ENCODE measurements around the gene LRRC74B. TPM values are rescaled to one million over a fixed set of nuclear protein-coding genes. Genes with fewer than 3 reads are reported as not detected.
A peak's percentile ranks its signal among the peaks of the same experiment; 100 is the strongest.
"Not testable (repeated sequence)": the region's sequence is repeated elsewhere in the genome, so short reads cannot be mapped to it uniquely, and the experiment has no call there.

LRRC74B gene
- total RNA-seq, 2 experiments from 2014 or later: not detected

GRCh38 chr22:21043860-21044535, 1.7 kb upstream of the LRRC74B start:
- no peak overlapping the region for H3K4me3 Mint-ChIP-seq
- no peaks in the 10 kb centered on the region for H3K9me3 Mint-ChIP-seq
- DNase-seq: no peak
- CTCF ChIA-PET: no interaction called here
- peaks cover 18% of the 10 kb centered on the region for H3K4me1 Mint-ChIP-seq (ENCODE audit: low read depth)
- no peaks in the 10 kb centered on the region for H3K36me3 Mint-ChIP-seq (ENCODE audit: low read depth)
- peaks cover 15% of the 10 kb centered on the region for H3K27me3 Mint-ChIP-seq (ENCODE audit: low read depth)
- intact Hi-C loops (cut with micrococcal nuclease): no loop called here
- H3K27ac Mint-ChIP-seq: no peak overlapping the region

- peak overlapping the region; percentile 53 for H3K4me3 Mint-ChIP-seq
- CTCF ChIA-PET: interaction anchor here (0.6 kb wide), 1 partner anchor 25 kb away, joined by 3 read pairs; no protein-coding TSS in a partner anchor
- DNase-seq: no peak
- peaks cover 12% of the 10 kb centered on the region for H3K27me3 Mint-ChIP-seq (ENCODE audit: low read depth)
- H3K36me3 Mint-ChIP-seq (ENCODE audit: low read depth): no peaks in the 10 kb centered on the region
- no peak overlapping the region for H3K27ac Mint-ChIP-seq
- intact Hi-C loops (cut with micrococcal nuclease): no loop called here
- peaks cover 18% of the 10 kb centered on the region for H3K4me1 Mint-ChIP-seq (ENCODE audit: low read depth)
- H3K9me3 Mint-ChIP-seq: no peaks in the 10 kb centered on the region
Measured at GRCh38 chr22:21044931-21045584, 688 bp upstream of the LRRC74B start.

GRCh38 chr22:21047035-21047661, 1.4 kb downstream of the LRRC74B start:
- CTCF ChIA-PET: interaction anchor here (0.6 kb wide), 1 partner anchor 307 kb away, joined by 3 read pairs; no protein-coding TSS in a partner anchor
- no peak overlapping the region for H3K4me3 Mint-ChIP-seq
- H3K9me3 Mint-ChIP-seq: no peaks in the 10 kb centered on the region
- H3K4me1 Mint-ChIP-seq (ENCODE audit: low read depth): peaks cover 18% of the 10 kb centered on the region
- no peaks in the 10 kb centered on the region for H3K36me3 Mint-ChIP-seq (ENCODE audit: low read depth)
- intact Hi-C loops (cut with micrococcal nuclease): no loop called here
- no peak for DNase-seq
- H3K27me3 Mint-ChIP-seq (ENCODE audit: low read depth): peaks cover 12% of the 10 kb centered on the region
- H3K27ac Mint-ChIP-seq: no peak overlapping the region

GRCh38 chr22:21047730-21048129, 2.0 kb downstream of the LRRC74B start:
- Mint-ChIP-seq H3K4me3 (no peak overlapping the region), H3K27ac (no peak overlapping the region), H3K4me1 (ENCODE audit: low read depth) (peaks cover 18% of the 10 kb centered on the region), H3K36me3 (ENCODE audit: low read depth) (no peaks in the 10 kb centered on the region), H3K9me3 (no peaks in the 10 kb centered on the region), H3K27me3 (ENCODE audit: low read depth) (peaks cover 12% of the 10 kb centered on the region)
- intact Hi-C loops (cut with micrococcal nuclease): no loop called here
- DNase-seq: no peak
- CTCF ChIA-PET: interaction anchor here (0.6 kb wide), 1 partner anchor 307 kb away, joined by 3 read pairs; no protein-coding TSS in a partner anchor

GRCh38 chr22:21048448-21048847, 2.7 kb downstream of the LRRC74B start:
- H3K27ac Mint-ChIP-seq; H3K36me3 Mint-ChIP-seq (ENCODE audit: low read depth); CTCF ChIA-PET; H3K4me3 Mint-ChIP-seq; H3K9me3 Mint-ChIP-seq; DNase-seq; H3K27me3 Mint-ChIP-seq (ENCODE audit: low read depth); intact Hi-C loops (cut with micrococcal nuclease): not testable (repeated sequence)
- peaks cover 15% of the 10 kb centered on the region for H3K4me1 Mint-ChIP-seq (ENCODE audit: low read depth)

GRCh38 chr22:21048965-21049364, 3.2 kb downstream of the LRRC74B start:
- H3K27me3 Mint-ChIP-seq (ENCODE audit: low read depth); H3K27ac Mint-ChIP-seq; H3K4me3 Mint-ChIP-seq; H3K36me3 Mint-ChIP-seq (ENCODE audit: low read depth); intact Hi-C loops (cut with micrococcal nuclease); H3K9me3 Mint-ChIP-seq; DNase-seq; CTCF ChIA-PET: not testable (repeated sequence)
- peaks cover 11% of the 10 kb centered on the region for H3K4me1 Mint-ChIP-seq (ENCODE audit: low read depth)

GRCh38 chr22:21051145-21051830, 5.5 kb downstream of the LRRC74B start:
- Mint-ChIP-seq H3K4me3 (no peak overlapping the region), H3K27me3 (ENCODE audit: low read depth) (no peaks in the 10 kb centered on the region), H3K4me1 (ENCODE audit: low read depth) (peaks cover 9% of the 10 kb centered on the region)

GRCh38 chr22:21051831-21052400, 6.2 kb downstream of the LRRC74B start:
- intact Hi-C loops (cut with micrococcal nuclease): no loop called here
- H3K36me3 Mint-ChIP-seq (ENCODE audit: low read depth): no peaks in the 10 kb centered on the region
- no peaks in the 10 kb centered on the region for H3K9me3 Mint-ChIP-seq
- no peak overlapping the region for H3K4me3 Mint-ChIP-seq
- no peak overlapping the region for H3K27ac Mint-ChIP-seq
- DNase-seq: no peak
- H3K27me3 Mint-ChIP-seq (ENCODE audit: low read depth): peaks cover 3% of the 10 kb centered on the region
- H3K4me1 Mint-ChIP-seq (ENCODE audit: low read depth): peaks cover 15% of the 10 kb centered on the region
- CTCF ChIA-PET: no interaction called here

More at GRCh38 chr22:21051145-21051830, 5.5 kb downstream of the LRRC74B start:
- Mint-ChIP-seq H3K36me3 (ENCODE audit: low read depth) (no peaks in the 10 kb centered on the region), H3K9me3 (no peaks in the 10 kb centered on the region), H3K27ac (no peak overlapping the region)
- intact Hi-C loops (cut with micrococcal nuclease): no loop called here
- CTCF ChIA-PET: no interaction called here
- DNase-seq: no peak

- Mint-ChIP-seq H3K36me3 (ENCODE audit: low read depth) (no peaks in the 10 kb centered on the region), H3K4me3 (no peak overlapping the region), H3K4me1 (ENCODE audit: low read depth) (peaks cover 15% of the 10 kb centered on the region), H3K27ac (no peak overlapping the region), H3K27me3 (ENCODE audit: low read depth) (peaks cover 3% of the 10 kb centered on the region), H3K9me3 (no peaks in the 10 kb centered on the region)
- intact Hi-C loops (cut with micrococcal nuclease): no loop called here
- CTCF ChIA-PET: no interaction called here
- no peak for DNase-seq
Measured at GRCh38 chr22:21052715-21053459, 7.1 kb downstream of the LRRC74B start.

GRCh38 chr22:21054046-21054713, 8.4 kb downstream of the LRRC74B start:
- CTCF ChIA-PET: interaction anchor here (0.6 kb wide), 1 partner anchor 43 kb away, joined by 4 read pairs; no protein-coding TSS in a partner anchor
- H3K27me3 Mint-ChIP-seq (ENCODE audit: low read depth): peaks cover 3% of the 10 kb centered on the region
- peaks cover 15% of the 10 kb centered on the region for H3K4me1 Mint-ChIP-seq (ENCODE audit: low read depth)
- no peak overlapping the region for H3K27ac Mint-ChIP-seq
- no peak overlapping the region for H3K4me3 Mint-ChIP-seq
- intact Hi-C loops (cut with micrococcal nuclease): no loop called here
- no peaks in the 10 kb centered on the region for H3K9me3 Mint-ChIP-seq
- H3K36me3 Mint-ChIP-seq (ENCODE audit: low read depth): no peaks in the 10 kb centered on the region
- no peak for DNase-seq

All from activated naive CD4-positive, alpha-beta T cell treated with anti-CD3 and anti-CD28 coated beads for 36 hours (primary cell).